Central memory CD4-positive, alpha-beta T cell (primary cell): ENCODE measurements around the gene PTPRU.

Experiments
- DNase-seq: peaks from one replicate; pipeline ENCODE4 v3.0.0; 2022

Gene PTPRU

GRCh38 chr1:29371332-29371731 is 135.0 kb downstream of the PTPRU start:
- no peak for DNase-seq

GRCh38 chr1:29372108-29372507 is 135.8 kb downstream of the PTPRU start:
- DNase-seq, result no peak
